Heart left ventricle (tissue), 13 donors: ENCODE data around the gene MAML2.

Experiments used
- POLR2A ChIP-seq, 2 donors: fragments of 450-650 bp; IDR thresholded peaks; one replicate each; pipeline ENCODE4 v1.6.1; 2017; ENCODE audit warnings: antibody characterized with exemption in 2 of 2, mild to moderate bottlenecking in 2 of 2, moderate library complexity in 2 of 2
- TF ChIP-seq, protein P1 (sequence below), 12 donors: fragments of 200-600 bp; sonication (generic) in 4 of 12; IDR thresholded peaks; one replicate each; pipeline versions ENCODE4 v1.5.0 to v1.8.0; 2018 to 2022; ENCODE audit warnings: antibody characterized with exemption in 12 of 12, mild to moderate bottlenecking in 5 of 12
- donor health status: ischemic (EF 13 %, LVEDD 7.1; RV severe dilation, severe dysfunction).
- donor health status: DM: no; HTN: yes; CAD: no.
- donor health status: DM: no; HTN: no; CAD: no.
- donor health status: ischemic (EF 25% LVEDD 6.9; RV normal size, moderate dysfunction).
- donor health status: ischemic (EF 25% LVEDD 5.7; RV mildly dilated, moderate dysfunction).
- donor health status: ischemic (EF 35%, LVEDD 5.7; RV mildly dilated, moderate dysfunction).
- donor health status: nonischemic (EF 11% LVEDD 7.7; RV severe dilation, severe dysfunction).
- donor health status: DM: yes; HTN: yes; CAD: no.
- donor health status: PGD.
- donor health status: ischemic (EF 29% LVEDD 5.4; RV normal size, mild dysfunction).
- donor health status: nonischemic (EF 23%, LVEDD 6.1; RV moderate dilation, normal function).

DNA sequence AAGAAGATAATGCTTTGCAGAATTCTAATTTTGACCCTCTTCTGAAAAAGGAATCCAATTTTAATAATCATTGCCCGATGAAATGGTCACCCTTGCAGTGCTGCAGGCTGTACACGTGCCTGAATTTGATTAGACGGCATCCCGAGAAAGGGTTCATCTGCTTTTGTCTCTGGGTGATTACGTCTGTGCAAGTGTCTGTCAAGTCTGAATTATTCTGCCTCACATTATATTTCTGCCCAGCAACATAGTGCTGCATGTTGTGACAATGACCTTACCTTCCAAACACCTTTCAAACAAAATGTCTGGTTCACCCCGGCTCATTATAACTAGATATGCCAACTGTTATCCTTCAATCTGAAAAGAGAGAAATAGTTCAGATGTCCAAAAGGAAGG is 164.1 kb downstream of the MAML2 start:
- TF ChIP-seq, protein P1, sequence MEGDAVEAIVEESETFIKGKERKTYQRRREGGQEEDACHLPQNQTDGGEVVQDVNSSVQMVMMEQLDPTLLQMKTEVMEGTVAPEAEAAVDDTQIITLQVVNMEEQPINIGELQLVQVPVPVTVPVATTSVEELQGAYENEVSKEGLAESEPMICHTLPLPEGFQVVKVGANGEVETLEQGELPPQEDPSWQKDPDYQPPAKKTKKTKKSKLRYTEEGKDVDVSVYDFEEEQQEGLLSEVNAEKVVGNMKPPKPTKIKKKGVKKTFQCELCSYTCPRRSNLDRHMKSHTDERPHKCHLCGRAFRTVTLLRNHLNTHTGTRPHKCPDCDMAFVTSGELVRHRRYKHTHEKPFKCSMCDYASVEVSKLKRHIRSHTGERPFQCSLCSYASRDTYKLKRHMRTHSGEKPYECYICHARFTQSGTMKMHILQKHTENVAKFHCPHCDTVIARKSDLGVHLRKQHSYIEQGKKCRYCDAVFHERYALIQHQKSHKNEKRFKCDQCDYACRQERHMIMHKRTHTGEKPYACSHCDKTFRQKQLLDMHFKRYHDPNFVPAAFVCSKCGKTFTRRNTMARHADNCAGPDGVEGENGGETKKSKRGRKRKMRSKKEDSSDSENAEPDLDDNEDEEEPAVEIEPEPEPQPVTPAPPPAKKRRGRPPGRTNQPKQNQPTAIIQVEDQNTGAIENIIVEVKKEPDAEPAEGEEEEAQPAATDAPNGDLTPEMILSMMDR (IDR thresholded peaks at IDR 0.05): no peak
- TF ChIP-seq POLR2A (IDR thresholded peaks at IDR 0.05): no peak
